HK-2 (cell line): Measurements from ENCODE around the gene C1QTNF8.

Source experiments
- DNase-seq: peaks from one replicate; pipeline ENCODE4 v3.0.0-alpha.2; 2018; ENCODE audit not compliant: unreplicated experiment

Gene C1QTNF8

DNA sequence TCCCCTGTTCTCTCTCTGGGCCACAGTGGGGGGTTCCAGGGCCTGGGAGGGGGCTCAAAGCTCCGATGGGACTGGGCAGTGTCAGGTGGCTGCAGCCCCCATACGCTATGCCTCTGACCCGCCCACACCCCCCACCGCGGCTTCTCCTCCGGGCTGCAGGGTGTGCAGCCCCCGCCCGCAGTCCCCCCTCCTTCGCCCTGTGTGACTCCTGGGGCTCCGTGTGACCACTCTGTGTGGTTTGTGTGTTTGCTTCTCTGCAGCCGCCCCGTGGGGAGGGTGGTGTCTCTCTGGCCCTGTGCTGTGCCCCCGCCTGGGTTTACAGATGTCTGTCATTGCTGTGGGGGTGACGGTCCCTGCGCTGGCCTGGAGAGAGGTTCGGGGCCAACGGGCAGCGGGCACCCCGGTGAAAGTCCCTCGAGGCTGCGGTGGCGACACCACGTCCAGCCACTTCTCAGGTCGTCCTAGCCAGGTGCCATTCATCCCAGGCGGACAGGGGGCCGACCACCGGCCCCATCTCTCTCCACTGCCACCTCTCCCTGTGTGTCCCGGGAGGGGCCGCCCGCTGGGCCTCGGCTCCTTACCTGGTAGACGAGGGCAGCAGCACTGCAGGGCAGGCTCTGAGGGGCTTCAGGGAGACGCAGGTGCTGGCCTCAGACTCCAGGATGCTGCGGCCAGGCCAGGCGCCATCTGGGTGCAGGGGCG lies 18.0 kb downstream of the C1QTNF8 start:
- no peak for DNase-seq

GRCh38 chr16:1076801-1077576 lies 19.1 kb downstream of the C1QTNF8 start:
- DNase-seq = no peak

DNA sequence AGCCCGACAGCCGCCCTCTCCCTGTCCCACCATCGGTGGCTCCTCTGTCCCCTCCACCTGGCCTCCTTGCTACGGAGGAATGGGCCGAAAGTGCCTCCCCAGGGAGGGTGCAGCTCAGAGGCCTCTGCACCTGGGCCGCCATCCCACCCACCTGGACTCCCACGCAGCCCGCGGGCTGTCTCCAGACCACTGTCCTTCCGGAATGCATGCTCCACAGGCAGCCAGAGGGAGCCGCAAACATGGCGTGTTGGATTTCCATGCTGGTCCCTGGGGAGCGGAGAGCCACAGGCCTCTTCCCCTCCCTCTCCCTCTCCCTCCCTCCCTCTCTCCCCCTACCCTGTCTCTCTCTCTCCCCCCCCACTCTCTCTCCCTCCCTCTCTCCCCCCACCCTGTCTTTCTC lies 20.5 kb downstream of the C1QTNF8 start:
- DNase-seq = no peak

- DNase-seq = no peak
Measured at GRCh38 chr16:1074379-1074649, 21.7 kb downstream of the C1QTNF8 start.

DNA sequence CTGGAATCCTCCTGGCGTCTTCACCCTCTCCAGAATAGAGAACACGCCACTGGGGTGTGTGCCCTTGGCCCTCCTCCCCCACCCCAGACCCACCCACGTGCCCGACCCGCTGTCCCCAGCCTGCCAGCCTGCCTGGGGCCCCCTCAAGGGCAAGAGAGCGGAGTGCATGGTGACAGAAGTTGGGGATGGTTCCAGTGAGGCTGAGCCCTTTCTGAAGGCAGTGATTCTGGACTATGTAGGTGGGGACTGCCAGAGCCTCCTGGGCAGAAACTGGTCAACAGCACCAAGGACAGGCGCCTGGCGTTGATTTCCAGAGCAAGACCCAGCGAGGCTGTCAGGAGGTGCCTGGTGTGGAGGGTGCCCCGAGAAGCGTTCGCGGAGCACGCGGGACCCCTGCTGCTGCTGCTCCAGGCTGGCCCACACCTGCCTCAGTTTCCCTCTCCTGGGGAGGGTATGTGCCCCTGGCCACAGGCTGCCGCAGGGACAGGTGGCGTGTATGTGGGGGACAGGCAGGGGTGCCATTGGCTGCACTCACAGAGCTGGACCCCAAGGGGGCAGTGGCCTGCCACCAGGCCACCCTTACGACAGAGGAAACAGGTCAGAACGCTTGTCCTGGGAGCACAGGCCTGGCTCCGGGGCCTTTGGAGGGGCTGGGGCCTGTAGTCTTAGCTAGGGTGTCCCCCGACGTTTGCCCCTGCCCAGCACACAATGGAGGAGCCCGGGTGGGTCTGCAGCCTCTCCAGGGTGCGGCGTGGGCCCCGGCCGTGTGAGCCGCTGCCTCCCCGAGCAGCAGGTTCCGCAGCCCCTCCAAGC lies 22.3 kb downstream of the C1QTNF8 start:
- no peak for DNase-seq

GRCh38 chr16:1073262-1073558 lies 22.8 kb downstream of the C1QTNF8 start:
- DNase-seq = no peak

DNA sequence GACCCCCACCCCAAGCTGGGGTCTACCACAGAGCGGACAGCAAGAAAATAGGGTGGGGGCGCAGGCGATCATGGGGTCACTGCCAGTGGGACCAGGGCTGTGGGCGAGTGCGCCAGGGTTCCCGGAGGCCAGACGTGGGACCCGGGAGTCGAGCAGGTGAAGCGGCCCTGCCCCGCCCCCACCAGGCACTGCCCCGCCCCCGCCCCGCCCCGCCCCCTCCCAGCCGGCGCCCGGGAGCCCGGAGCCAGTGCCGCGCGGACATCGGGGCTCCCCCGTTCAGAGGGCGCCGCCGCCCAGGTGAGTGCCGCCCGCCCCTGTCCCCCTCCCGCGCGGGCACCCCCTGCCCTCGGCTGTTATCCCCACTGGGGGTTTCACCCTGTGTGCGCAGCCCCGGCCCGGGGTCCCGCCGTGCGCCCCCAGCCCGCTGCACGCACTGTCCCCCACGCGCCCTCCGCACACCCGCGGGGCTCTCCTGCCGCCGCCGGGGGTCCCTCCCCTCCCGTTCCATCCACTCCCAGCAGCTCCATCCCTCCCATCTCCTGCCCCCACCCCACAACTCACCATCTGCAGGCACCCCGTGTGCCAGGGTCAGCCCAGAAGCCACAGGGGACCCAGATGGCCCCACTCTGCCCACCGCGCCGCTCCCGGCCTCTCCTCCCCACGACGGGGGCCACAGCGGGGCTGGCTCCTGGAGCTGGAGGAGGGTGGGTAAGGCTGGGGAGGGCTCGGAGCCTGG lies 23.4 kb downstream of the C1QTNF8 start, which contains the start of gene SSTR5:
SSTR5 (plus strand) TSS at position 222 of the 736 bp plus-strand sequence. CDS start 6,122 bp downstream, outside the sequence.
- no peak for DNase-seq

GRCh38 chr16:1071561-1072225 lies 24.4 kb downstream of the C1QTNF8 start:
- DNase-seq = no peak

DNA sequence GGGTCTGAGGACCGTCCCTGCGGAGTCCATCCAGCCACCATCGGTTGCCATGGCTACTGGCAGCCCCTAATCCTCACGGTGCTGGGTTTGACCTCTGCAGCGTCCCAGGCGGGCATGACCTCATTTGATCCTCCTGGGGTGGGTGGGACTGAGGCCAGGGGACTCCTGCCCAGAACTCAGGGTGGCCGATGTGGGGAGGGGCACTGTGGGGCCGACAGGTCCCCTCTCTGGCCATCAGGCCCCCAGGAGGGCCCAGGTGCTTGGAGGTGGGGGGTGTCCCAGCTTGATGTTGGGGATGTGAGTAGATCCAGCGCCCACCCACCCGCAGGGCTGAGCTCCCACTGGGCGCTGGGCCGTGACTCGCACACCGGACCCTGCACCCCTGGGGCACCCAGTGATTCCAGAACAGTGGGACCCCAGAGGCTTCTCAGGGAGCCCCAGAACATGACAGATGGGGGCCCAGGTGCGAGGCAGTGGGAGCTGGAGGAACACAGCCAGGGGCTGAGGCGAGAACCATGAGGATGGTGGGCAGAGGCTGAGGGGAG lies 25.1 kb downstream of the C1QTNF8 start:
- DNase-seq = no peak

DNA sequence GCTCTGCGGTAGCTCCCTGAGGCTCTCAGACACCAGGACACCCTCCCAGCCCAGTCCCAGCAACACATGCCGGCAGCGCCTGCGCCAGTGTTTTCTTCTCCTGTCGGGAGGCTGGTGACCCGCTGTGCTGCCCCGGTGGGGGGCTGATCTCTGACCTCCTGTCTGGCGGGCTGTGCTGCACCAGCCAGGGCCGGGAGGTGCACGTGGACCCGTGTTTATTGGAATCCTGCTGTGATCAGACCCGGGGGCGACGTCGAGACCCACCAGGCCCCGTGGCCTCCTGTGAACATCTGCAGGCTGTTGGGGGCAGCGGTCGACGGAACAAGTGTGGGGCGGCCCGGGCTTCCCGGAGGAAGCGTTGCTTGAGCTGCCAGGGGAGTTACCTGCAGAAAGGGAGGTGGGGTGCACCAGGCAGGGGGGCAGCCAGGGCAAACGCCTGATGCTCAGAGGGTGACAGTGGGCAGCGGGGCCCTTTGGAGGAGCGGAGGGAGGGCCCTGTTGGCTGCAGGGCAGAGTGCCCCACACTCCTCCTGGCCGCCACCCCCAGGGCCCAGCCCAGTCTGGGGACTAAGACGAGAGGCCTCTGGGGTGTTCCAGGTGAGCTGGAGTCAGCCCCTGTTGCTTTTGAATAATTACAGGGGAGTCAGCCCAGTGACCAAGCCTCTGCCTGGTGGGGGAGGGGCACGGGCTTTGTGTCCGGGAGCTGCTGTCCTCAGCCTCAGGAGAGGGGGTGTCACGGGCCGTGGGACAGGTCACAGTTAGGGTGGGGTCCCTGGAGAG lies 25.8 kb downstream of the C1QTNF8 start:
- DNase-seq = no peak

- DNase-seq = no peak
Measured at GRCh38 chr16:1069154-1069553, 26.9 kb downstream of the C1QTNF8 start.

DNA sequence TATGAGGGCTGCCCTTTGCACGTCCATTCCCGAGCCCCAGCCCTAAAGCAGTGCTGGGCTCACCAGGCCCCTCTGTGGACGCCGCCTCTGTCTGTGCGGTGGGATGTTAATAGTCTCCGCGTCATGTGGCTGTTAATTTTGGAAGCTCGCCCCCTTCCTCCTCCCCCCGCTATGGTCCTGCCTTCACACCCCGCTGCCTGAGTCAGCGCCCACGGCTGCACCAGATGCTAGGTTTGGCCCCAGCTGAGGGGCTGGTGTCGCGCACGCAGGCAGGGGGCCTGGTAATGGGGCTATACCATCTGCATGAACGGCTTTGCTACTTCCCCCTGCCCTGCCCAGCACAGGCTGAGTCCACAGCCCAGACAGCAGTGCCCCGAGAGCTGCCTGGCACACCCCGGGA lies 27.6 kb downstream of the C1QTNF8 start:
- DNase-seq = no peak

- no peak for DNase-seq
Measured at GRCh38 chr16:1067629-1068028, 28.4 kb downstream of the C1QTNF8 start.

DNA sequence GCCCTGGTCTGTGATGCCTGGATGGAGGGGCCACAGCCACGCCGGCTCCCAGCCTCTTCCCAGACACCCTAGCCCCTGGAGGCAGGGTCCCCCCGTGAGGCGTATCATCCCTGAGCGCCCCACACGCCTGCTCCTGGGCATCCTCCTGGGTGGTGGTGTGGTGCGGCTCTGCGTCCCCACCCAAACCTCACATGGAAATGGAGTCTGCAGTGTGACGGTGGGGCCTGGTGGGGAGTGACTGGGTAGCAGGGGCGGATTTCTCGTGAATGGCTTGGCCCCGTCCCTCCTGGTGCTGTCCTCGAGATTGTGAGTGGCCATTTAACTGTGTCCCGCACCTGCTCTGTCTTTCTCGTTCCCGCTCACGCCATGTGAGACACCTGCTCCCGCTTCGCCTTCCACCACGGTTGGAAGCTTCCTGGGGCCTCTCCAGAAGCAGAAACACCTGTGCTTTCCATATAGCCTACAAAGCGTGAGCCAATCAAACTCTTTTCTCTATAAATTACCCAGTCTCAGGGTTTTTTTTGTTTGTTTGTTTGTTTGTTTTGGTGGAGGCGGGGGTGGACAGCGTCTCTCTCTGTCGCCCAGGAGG lies 29.4 kb downstream of the C1QTNF8 start:
- no peak for DNase-seq

GRCh38 chr16:1065469-1066128 lies 30.4 kb downstream of the C1QTNF8 start:
- DNase-seq = no peak

- no peak for DNase-seq
Measured at GRCh38 chr16:1063728-1064127, 32.3 kb downstream of the C1QTNF8 start.

DNA sequence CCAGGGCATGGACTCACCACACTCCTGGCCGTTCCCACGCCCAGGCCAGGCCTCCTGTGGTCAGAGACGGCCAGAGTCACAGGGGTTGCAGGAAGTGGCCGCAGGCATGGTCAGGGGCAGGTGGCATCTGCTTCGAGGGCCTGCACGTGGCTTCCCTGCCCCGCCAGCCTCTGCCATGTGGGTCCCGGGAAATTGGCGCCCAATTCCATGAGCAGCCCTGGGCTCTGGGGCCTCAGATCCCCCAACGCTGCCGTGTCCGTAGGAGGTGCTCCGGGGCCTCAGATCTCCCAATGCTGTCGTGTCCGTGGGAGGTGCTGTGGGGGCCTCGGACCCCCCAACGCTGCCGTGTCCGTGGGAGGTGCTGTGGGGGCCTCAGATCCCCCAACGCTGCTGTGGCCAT lies 33.1 kb downstream of the C1QTNF8 start:
- no peak for DNase-seq

DNA sequence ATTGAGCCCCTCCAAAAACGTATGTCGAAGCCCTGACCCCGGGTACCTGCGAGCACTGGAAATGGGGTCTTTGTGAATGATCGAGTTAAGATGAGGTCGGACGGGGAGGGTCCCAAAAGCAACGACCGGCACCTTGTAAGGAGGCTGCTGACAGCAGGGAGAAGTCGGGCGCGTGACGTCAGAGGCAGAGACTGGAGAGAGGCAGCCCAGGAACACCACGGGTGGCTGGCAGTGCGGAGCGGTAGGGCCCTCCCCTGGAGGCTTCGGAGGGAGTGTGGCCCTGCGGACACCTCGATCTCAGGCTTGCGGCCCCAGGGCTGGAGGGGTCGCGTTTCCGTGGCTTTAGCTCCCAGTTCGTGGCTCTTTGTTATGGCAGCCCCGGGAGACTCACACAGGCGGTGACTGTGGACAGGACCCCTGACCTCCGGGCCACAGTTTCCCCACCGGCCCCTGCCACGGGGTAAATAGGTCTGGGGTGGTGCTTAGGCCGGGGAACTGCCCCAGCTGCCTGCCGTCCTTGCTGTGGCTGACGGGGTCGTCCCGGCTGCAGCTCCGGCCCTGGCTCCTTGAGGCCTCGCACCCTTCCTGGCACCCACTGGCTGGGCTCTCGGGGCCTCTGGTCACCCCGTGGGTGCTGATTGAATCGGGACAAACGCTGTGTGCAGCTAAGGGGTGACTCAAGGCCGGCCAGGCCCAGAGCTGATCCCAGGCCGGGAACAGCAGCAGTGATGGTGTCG lies 34.1 kb downstream of the C1QTNF8 start:
- no peak for DNase-seq
